Stimulated activated naive CD4-positive, alpha-beta T cell treated with Interleukin-2 at 50 U/mL for 16 hours (primary cell): Measurements from ENCODE around the gene GMDS.

ENCODE experiments used
- DNase-seq: peaks from one replicate; lab custom pipeline; 2025; lab: John Stamatoyannopoulos, UW

Gene GMDS

DNA sequence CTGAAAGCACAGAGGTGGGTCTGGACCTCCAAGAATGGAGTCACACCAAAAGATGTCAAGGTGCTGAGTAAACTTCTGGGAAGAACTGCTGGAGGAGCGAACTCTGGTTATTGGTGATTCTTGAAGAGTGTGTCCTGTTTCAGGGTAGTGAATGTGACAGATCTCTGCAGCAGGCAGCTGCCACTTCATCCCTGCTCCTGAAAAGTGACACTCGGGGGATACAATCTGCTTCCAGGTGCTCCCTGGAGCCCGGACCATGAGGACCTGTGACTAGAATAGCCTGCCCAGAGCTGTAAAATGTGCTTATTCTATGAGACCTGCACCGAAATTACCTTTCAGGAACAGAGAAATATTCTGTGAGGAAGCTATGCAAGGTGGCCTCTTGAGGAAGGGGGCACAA lies 444.6 kb downstream of the GMDS start:
- DNase-seq = no peak

DNA sequence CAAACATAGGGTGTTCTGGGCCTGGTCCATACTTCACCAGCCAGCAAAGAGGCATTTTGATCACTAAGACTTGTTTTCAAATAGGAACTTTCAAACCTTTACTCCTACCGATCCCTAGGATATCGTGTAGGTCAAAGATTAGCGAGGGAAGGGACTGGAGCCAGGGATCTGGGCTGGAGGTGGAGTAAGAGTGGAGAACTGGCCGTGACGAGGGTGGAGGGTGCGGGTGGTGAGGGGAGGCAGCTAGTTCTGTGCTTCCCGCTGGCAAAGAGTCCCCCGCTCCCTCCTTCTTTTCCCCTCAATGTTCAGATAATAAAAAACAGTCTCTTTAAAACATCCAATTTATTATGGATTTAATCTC lies 446.5 kb downstream of the GMDS start:
- DNase-seq = no peak

DNA sequence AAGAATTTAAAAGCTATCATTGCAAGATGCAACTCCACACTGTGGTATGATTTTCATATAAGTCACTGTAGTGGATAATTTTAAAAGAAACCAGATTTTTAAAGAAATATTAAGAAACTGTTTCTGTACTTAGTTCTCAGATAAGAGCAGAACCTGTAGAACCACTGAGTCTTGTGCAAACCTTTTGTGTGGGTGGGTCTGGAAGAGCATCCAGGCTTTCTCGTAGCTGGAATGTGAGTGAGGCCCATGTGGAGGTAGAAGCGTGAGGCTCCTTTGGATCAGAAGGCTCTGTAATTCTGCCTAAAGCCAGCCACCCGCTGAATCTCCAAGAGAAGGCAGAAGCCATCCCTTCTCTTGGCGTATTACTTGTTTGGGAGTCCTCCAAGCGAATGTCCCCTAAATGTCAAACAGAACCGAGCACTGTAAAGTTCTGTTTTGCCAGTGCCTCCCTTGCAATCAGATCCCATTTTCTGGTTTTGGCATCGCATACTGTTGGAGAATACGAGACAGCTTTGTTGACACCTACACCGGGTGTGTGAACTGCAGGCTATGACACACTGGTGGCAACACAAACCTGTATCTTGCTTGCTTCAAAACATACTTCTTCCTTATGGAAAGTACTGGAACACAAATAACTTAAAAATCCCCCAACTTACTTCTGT lies 447.0 kb downstream of the GMDS start:
- DNase-seq = no peak

DNA sequence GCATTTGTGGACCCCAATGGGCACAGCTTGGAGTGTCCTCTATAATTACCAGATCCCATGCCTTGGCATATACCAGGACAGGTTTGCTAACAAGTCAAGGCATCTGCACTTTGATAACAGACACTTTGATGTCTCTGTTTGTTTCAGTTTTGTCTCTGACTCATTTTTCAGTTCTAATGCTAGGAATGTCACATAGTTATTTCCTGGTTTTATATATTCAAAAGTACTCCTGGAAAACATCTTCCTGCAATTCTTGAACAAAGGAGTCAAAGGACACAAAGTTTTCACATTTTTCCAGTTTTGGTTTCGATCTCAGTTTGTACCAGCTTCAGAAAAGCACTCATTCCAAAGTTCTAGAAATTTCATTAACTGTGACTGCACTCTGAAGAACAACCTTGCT lies 447.6 kb downstream of the GMDS start:
- no peak for DNase-seq

DNA sequence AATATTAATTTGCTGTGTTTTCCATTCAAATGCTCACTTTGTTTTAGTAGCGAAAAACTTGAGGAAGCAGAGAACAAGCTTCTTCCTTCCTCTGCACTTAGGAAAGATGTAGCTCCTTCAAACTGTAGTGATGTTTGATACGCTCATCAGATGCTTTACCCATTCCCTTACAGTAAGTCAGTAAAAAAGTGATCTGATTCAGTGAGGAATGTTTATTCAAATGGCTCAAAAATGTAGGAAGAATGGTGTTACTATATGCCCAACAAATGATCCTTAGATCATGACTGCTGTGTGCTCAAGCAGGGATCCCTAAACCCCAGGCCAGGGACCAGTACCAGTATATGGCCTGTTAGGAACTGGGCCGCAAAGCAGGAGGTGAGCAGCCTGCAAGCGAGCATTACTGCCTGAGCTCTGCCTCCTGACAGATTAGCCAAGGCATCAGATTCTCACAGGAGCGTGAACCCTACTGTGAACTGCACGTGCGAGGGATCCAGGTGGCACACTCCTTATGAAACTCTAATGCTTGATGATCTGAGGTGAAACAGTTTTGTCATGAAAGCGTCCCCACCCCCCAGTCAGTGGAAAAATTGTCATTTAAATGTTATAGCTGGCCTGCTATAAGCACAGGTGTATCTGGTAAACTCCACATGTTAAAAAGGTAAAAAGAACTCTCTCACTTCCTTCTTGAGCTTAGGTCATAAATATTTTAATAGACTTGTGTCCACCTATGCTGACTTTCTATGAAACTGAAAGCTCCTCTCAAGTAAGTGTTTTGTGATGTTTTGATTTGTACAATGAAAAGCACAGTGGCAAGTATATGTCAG lies 448.5 kb downstream of the GMDS start:
- DNase-seq = no peak

DNA sequence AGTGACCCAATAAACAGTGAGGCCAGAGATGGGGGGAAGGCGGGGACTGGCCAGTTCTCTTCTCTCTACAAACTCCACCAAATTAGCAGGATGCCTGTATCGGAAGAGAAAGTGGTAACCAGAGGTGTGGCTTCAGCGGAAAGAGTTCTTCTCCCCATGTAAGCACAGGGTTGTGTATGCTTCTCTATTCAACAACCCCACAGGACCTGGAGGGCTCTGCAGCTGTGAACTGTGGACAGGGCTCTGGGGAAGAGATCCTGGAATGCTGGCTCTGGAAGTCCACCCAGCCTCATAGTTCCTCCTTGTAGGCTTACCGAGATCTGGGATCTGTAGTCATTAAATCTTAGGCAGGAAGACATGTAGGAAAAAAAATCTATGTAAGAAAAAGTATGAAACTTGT lies 449.5 kb downstream of the GMDS start:
- DNase-seq = no peak

DNA sequence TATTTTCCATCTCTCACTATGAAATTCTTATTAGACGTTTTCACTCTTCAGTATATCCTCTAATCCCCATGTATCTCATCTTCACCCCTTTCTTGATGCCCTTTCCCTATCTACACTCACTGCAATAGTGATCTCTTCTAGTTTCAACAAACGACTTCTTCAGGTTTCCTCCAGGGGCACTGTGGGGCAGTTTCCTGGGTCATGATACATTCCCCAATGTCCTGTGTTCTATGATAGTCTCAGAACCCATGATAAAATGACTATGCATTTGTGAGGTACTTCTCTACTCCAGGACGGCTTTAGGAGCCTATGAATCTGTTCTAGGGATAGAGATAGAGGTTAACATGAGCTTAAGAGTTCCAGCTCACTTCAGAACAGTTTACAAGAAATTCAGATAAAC lies 452.4 kb downstream of the GMDS start:
- DNase-seq = no peak

DNA sequence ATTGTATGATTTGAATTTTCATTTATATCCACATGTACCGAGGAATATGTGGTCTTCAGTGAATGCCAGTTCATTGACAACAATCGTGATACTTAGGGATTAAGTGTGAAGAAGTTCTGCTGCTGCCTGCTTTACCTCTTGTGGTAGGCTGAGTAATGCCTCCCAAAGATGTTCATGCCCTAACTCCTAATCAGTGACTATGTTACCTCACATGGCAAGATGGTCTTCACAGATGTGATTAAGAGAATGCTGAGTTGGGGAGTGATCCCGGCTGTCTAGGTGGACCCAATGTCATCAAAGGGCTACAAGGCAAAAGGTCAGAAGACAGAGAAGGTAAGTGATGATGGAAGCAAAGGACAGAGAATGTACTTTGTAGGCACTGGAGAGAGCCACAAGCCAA lies 454.7 kb downstream of the GMDS start:
- DNase-seq = no peak

DNA sequence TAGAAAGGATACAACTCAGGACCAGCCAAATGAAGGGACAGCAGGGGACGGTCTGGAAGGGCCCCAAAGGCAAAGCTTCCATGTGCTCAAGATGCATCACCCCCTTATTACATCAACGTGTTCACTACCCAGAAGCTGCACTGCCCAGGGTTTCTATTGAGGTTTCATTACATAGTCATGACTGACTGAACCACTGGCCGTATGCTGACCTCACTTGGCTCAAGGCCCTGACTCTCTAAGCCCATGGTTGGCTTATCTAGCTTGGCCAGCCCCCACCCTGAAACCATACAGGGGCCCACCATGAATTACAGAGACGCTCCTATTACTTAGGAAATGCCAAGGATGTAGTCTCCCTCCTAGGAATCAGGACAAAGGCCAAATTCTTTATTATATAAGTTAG lies 456.3 kb downstream of the GMDS start:
- DNase-seq = no peak

DNA sequence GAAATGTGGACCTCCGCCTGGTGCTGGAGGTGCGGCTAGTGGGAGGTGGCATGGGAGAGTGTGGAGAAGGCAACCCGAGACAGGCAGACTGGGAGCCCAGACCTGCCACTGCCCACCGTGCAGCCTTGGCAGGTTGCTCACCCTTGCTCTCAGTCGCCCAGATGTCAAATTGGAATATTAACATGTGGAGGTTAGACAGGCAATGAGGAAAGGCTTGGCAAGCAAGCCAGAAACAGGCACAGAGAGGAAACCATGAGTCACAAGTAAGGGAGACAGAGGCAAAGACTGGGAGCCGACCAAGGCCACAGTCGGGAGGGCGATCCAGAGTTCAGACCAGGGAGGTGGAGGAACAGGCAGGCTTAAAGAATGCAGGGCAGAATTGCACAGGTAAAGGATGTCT lies 457.5 kb downstream of the GMDS start:
- DNase-seq = no peak

DNA sequence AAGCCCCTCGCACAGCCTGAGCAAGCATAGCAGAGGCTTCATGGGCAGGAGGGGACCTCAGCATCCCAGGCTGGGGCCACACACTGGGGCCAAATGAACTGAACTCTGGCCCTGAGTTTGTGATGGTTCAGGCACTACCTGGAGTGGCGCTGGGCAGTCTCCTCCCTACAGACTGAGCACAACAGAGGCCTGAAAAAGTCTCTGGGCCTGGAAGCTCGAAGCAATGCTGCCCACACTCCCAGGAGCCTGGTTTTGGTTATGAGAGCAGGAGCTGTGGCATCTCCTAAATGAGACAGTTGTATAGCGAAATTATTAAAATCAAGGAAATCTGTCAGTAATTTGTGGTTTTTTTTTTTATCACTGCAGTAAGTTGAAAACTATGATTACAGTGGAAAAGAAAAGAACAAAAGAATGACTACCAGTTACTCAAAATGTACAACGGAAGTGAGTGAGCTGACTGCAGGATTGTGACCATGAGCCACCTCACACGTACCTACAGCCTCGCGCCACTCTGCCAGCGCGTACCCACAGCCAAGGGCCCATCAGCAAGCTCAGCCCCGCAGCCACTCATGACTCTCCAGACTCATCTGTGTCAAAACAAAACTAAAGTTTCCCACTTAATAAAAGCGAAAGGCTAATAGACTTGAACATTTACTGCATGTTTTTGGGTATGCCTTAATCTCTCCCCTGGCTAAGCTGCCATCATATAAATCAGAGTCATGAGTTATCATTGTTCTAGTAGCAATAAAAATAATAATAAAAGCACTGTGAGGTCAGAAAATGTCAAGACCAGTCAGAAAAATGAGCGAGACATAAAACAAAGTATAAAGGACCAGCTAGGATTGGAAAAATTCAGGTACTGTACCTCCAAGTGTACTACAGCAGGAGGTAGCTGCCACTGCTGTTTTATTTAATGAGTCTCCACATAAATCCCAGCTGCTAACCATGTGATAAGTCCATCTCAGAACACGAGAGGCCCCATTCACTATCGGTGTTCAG lies 458.7 kb downstream of the GMDS start:
- DNase-seq = peak; percentile 31

DNA sequence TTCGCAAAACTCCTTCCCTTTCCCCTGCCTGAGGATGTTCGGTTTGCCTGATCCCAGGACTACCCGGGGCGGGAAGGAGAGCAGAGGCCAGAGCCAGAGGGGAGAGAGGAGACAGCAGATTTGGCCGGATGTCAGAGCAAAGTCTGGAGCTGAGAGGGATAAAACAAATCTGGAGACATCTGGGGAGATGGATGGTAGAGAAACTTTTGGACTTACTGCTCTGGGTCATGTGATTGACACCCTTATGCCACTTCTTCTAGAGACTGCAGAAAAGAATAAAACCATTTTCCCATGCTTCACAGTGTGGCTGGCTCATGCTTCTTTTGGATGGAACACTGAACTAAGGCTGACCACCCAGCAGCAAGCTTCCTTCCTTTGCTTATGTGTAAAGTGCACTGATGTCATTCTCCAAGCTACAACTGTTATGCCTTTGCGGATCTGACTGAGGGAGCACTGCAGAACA lies 461.0 kb downstream of the GMDS start:
- DNase-seq = no peak

DNA sequence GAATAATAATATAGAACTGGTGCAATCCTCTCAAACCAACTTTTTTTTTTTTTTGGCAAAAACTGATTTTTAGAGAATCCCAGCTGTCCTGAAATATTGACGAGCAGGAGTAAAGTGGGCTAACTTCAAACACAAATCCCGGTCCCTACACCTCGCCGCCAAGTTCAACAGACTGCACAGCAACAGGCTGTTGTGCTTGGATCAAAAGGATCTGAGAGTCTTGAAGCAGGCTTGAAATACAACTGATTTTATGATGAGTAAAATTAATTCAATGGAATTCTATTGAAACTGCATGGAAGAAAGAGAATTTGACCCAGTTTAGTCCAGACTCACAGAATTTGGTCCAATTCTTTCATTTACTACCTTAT lies 463.6 kb downstream of the GMDS start:
- DNase-seq = no peak

DNA sequence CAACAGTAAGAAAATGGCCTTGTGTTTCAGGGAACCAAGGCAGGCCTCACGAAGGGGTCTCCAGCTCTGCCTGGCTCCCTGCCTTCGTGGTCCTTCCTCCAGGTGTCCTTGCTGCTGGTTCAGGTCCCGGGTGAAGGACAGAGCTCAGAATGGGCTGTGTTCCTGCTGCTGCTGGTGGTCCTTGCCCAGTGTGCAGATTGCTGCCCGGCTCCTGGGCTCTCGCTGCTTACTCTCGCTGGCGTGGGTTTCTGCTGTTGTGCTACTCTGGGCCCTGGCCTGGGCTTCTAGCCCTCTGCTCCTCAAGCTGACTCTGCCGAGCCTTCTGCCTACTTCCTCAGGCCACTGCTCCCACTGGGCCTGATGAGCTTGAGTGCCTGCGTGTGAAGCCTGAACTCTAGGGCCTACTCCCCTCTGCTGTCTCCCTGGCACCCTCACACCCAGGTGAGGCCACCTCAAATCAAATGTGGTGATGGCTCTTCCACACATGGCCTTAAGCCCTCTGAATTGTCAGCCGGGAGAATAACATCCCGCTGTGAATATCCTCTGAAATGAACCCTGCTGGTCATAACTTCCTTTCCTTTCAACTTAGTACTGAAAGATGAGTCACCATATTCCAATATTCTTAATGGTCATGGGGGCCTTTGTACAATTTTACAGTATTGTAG lies 464.1 kb downstream of the GMDS start:
- DNase-seq = no peak

DNA sequence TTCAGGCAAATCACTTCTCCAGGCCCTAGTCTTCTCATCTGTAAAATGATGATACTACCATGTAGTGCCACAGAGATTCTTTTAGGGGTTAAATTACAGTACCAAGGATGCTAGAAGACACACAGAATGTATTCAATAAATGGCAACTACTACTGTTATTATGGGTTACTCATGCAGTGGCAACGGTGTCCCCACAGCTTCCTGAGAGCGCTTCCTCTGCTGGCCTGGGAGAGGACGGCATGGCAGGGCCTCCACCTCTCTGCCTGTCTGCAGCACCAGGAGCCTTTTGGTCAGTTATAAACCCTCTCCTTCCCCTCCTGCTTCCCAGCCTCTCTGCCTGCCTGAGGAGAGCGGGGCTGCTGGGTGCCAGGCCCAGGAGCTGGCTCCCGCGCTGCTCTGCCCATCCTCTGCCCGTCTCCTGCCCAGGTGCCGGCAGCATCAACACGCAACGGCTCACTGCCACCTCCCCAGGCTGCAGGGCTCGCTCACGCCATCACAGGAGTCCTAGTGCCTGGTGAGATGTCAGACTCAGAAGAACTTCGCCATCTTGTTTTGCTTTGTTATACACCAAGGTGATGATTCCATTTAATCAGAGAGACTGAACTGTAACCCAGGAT lies 465.0 kb downstream of the GMDS start:
- no peak for DNase-seq

DNA sequence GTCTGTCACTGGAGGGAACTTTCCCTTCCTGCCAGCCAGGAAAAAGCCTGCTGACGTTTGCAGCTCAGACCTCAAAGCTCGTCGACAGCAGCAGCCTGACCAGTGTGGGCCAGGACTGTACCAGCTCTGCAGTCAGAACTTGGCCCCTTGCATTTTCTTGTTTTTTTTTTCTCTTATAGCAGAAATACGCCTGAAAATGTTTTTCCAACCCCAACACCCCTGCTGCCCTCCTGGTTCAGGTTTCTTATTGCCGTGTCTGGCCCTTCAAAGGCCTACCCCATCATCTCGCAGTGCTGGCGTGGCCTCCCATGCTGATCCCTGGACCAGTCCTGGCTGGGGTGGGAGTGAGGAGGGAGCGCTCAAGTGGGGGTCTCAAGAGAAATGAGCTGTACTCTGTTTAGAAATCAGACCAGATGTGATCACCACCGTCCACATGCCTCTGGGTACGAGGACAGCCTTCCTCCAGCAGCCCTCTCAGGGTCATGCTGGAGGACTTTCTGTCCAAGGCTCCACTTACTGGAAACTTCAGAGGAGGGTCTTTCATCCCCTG lies 466.6 kb downstream of the GMDS start:
- DNase-seq = no peak

DNA sequence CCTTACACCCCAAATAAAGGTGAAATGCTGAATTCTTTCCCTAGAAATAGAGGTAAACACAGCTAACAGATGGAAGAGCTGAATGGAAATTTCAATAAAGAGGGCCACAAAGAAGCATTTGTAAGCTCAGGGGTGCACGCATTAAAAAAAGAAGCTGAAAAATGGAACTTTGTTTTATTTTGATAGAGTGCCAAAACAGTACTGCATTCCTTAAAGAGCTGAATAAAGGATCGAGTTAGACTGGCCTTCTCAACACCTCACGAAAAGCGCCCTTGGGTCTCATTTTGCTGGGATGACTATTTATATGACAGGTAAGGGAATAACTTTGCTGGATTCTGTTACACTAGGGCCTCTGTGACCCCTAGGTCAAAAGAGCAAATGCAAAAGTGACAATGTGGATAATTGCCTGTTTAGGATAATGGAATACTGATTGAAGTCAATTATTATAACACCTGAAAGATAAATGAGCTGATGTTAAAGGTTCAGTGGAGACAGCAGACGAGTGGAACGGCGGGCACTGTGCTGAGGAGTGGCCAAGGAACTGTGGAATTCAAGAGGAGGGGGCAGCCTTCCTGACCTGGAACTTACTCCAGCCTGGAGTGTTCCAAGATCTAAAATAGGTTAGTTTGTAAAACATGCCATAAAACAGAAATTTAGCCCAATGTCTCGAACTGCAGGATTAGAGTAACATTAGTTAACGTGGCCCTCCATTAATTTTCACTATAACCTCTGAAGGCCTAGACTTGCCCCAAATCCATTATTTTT lies 467.3 kb downstream of the GMDS start:
- DNase-seq = no peak

DNA sequence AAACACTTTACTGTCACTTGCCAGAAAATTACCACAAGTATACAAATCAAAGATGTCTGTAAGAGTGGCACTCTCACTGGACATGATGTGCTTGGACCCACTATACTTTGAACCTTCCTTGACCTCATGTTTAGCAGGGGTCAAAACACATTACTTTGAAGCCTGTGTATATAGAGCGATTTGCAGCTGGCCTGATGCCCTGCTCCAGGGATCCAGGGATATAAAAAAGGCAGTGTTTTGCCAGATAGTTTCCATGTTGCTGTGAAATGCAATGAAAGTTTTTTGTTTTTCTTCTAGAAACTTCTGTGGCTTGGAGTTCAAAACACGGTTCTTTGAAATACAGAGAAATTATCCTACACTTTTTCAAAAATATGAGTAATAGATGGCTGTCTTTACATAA lies 470.0 kb downstream of the GMDS start:
- no peak for DNase-seq

DNA sequence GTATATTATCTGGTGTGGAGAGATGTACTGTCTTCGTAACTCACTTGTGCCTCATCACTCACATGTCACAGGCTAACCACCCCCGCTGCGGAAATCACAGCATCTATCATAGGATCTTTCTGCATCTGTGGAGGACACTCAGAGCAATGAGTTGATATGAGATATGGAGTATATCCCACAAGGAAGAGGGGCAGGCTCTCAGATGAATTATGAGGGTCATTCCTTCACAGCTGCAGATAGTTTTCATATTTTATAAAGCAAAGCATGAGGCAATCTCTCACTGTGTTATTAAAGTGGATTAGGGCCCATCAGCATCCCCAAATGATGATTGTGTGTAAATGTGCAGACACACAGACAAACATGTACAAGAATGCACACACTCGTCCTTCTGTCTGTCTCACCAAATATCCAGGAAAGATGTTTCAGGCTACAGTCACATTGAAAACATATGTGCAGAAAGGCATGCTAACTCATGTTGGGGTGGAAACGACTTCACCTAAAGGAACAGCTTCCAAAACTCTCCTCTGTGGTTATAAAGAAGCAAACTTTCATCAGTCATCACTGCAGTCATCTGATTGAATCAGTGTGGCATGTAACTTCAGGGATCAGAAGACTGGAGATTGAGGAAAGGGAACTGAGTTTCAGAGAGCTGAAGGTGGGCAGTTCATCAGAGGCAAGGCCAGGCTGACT lies 471.0 kb downstream of the GMDS start:
- DNase-seq = no peak

DNA sequence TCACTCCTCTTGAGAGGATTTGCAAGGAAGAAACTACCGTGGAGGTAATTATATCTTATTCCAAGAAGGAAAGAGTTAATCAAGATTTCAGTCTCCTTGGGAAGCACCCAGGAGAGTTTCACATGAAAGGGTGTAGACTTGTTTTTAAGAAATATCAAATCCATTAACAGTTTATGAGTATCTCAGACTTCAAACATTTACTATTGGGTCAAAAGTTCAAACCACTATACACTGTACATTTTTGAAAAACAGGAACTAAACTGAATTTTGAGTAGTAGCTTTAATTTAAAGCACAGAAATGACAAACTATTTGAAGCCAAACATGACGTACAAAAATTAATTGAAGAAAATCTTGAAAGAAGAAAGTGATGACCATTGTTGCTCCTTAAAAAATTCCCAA lies 471.7 kb downstream of the GMDS start:
- no peak for DNase-seq
